ENCODE measurements around the gene PPP1R12A.
"Not testable (repeated sequence)": the region's sequence is repeated elsewhere in the genome, so short reads cannot be mapped to it uniquely, and the experiment has no call there.

The PPP1R12A gene

DNA sequence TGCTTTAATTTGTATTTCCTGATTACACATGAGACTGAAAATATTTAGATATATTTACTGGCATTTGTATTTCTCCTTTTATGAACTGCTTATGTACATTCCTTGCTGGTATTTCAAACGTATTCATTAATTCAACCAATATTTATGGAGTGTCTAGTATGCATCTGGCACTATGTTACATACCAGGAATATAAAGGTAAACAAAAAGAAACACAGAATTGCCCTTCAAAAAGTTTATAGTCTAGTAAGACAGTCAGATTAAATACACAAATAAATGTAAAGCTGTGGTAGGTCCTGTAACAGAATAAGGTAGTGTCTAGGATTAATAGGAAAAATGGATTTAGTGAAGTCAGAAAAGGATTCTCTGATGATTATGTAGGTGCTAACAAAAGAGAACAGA, 87.5 kb downstream of the PPP1R12A start:
- in situ Hi-C loops (cut with MboI; ENCODE audit: low sequenced_read_pairs): no loop called here

DNA sequence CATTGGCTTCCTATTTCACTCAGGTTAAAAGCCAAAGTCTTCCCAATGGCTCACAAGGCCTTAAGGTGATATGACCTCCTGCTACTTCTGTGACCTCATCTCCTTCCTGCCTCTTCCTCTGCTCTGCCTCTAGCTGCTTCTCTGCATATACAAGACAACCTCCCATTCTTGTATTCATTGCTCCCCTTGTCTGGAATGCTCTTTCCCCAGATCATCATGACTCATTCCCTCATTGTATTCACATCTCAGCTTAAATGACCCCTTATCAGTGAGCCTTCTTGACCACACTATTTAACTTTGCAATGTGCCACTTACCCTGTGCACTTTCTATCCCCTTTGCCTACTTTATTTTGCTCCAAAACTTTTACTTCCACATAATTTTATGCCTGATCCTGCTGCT, 90.2 kb downstream of the PPP1R12A start:
- in situ Hi-C loops (cut with MboI; ENCODE audit: low sequenced_read_pairs): no loop called here

DNA sequence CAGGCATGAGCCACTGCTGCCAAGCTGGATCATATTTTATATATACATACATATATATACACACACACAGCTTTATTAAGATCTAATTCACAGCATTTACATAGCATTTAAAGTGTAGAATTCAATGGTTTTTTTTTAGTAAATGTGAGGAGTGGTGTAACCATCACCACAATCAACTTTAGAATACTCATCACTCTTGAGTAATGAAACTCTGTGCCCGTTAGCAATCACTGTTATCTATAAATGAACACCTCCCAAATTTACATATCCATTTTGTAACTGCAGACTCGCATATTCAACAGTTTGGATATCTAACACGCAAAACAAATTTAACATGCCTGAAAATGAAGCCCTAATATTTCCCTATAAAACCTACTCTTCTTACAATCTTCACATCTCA, 90.9 kb downstream of the PPP1R12A start:
- in situ Hi-C loops (cut with MboI; ENCODE audit: low sequenced_read_pairs): no loop called here

DNA sequence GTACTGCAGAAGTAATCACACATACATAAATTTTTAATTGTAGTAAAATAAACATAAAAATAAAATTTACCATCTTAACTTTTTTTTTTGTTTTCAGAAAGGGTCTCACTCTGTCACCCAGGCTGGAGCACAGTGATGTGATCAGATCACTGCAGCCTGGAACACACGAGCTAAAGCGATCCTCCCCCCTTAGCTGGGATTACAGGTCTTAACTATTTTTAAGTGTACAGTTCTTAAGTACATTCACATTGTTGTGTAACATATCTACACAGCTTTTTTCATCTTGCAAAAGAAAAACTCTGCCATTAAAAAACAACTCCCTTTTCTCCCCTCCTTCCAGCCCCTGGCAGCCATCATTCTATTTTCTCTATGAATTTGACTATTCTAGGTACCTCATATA, 92.3 kb downstream of the PPP1R12A start:
- in situ Hi-C loops (cut with MboI; ENCODE audit: low sequenced_read_pairs): no loop called here

DNA sequence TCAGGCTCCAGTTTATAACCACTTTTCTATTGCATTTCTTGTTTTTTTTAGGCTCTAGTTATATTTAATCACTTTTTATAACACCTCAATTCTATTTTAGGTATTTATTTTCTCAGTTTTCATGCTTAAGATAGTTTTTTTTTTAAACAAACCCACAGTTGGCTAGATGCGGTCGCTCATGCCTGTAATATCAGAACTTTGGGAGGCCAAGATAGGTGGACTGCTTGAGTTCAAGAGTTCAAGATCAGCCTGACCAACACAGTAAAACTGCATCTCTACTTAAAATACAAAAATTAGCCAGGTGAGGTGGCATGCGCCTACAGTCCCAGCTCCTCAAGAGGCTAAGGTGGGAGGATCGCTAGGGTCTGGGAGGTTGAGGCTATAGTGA, 93.0 kb downstream of the PPP1R12A start:
- in situ Hi-C loops (cut with MboI; ENCODE audit: low sequenced_read_pairs): no loop called here

DNA sequence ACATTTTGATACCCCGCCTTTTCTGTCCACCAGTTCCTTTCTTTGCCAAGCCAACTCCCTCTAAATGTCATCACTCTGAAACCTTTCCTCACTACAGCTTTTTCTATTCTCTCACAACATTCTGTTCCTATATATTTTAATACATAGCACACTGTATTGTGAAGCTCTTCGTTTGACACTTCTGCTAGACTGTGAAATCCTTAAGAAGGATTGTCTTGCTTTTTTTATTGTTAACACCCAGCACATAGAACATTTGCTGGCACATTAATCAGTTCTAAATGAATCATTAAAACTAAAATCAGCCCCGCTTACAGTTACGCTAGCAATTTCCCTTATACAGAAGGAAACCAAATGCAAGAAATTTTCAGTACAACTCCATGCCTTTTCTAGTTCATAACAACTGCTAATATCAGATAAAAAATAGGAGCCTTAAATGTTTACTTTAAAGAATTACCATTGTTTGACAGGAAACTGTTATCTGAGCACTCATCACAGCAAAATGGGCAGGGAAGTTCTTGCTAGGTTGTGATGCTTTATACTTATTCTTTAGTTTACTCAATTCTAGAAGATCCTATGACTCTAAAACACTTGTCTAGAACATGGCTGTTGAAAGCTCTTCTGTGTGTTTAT, 93.5 kb downstream of the PPP1R12A start:
- in situ Hi-C loops (cut with MboI; ENCODE audit: low sequenced_read_pairs): no loop called here

DNA sequence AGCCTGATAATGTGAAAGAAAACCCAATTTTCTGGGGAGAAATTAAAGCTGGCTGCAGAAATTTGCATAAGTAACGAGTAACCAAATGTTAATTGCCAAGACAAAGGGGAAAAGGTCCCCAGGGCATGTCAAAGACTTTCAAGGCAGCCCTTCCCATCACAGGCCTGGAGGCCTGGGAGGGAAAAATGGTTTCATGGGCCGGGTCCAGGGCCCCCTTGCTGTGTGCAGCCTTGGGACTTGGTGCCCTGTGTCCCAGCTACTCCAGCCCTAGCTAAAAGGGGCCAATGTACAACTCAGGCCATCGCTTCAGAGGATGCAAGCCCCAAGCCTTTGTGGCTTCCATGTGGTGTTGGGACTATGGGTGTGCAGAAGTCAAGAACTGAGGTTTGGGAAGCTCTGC, 96.5 kb downstream of the PPP1R12A start:
- in situ Hi-C loops (cut with MboI; ENCODE audit: low sequenced_read_pairs): no loop called here

DNA sequence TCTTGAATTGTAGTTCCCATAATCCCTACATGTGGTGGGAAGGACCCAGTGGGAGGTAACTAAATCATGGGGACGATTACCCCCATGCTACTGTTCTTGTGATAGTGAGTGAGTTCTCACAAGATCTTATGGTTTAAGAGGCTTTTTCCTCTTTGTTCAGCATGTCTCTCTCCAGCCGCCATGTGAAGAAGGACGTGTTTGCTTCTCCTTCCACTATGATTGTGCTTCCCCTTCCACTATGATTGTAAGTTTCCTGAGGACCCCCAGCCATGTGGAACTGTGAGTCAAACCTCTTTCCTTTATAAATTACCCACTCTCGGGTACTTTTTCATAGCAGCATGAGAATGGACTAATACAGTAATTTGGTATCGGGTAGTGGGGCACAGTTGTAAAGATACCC, 97.3 kb downstream of the PPP1R12A start:
- in situ Hi-C loops (cut with MboI; ENCODE audit: low sequenced_read_pairs): no loop called here

DNA sequence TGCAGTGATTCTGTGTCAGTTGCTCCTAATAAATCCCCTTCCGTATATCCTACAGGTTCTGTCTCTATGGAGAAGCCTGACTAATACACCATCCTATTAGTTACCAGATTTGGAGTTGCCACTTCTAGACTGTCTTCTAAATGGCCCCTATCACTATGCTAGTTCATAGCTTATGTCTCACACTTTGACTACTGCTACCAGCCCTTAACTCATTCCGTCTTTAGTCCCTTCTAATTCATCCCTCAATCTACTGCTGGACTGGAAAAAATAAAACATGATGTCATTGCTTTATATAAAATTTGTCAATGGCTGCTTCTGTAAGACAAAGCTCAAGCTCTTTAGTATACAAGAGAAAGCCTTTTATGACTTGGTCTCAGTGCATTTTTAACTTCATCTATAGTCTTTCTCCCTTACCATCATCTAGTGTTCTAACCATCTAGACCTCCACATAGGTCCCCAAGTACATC, 99.5 kb downstream of the PPP1R12A start:
- in situ Hi-C loops (cut with MboI; ENCODE audit: low sequenced_read_pairs): no loop called here

DNA sequence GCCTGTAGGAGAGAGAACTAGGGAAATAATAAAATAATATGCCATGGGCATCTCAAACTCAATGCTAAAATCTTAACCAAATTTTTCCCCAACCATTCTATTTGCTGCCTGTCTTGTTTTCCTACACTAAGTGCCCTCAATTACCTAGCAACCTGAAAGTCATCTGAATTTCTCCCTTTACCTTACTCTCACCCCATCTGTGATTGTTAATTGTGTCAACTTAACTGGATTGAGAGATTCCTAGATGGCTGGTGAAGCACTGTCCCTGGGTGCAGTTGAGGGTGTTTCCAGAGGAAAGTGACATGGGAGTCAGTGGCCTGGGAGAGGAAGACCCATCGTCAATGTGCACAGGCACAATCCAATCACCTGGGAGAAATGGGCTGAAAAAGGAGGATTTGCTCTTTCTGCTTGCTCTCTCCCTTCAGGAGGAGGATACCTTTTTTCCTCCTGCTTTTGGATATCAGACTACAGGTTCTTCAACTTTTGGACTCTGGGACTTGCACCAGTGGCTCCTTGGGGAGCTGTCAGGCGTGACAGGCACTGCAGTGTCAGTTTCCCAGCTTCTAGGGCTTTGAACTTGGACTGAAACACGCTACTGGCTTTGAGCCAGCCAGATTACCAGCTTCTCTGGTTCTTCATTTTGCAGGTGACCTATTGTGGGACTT, 100.1 kb downstream of the PPP1R12A start:
- in situ Hi-C loops (cut with MboI; ENCODE audit: low sequenced_read_pairs): no loop called here

DNA sequence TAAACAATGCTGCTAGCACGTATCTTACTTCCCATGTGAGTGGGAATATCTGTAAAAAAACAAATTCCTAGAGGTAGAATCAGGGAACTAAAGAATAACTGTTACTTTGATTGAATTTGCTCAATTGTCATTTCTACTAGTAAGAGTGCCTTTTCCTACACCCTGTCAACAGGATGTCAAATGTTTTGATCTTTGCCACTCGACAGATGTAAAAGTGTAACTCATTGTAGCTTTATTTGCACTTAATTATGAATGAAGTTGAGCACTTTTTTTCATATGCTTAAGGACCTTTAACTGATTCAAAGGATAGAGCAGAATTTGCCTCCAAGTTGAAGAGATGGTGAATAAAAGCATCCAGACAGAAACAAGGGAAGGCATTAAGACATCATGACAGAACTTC, 104.5 kb downstream of the PPP1R12A start:
- in situ Hi-C loops (cut with MboI; ENCODE audit: low sequenced_read_pairs): no loop called here

DNA sequence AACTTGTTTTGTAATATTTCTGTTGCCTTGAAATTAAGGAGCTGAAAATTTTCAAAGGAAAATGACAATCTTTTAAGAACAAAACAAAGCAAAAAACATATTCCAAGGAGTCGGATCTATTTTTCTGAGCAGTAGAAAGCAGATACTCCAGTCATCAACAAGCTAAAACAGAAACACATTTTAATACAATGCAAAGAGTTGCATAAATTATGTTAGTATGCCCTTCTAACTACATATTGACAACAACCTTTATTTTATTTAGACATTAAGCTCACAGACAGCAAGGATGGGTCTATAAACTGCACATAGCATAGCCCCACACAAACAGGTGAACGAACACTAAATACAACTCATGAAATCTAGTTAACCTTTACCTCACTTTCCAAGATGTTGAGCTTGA, 106.0 kb downstream of the PPP1R12A start:
- in situ Hi-C loops (cut with MboI; ENCODE audit: low sequenced_read_pairs): no loop called here

DNA sequence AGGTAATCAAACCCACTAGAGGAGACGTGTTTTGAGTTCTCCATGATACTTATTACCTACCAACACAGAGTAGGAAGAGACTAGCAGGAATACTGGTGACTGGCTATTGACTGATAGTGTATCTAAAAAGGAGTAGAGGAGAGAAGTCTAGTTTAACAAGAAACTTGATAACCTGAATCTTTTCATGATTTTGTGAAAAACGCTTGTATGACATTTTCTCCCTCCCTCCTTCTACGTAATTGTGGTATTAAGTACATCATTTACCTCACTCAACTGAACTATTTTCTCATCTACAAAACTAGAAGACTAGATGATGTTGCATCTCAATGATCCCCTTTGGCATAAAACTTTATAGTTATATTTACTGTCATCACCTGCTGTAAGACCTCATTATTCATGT, 107.4 kb downstream of the PPP1R12A start:
- in situ Hi-C loops (cut with MboI; ENCODE audit: low sequenced_read_pairs): no loop called here

DNA sequence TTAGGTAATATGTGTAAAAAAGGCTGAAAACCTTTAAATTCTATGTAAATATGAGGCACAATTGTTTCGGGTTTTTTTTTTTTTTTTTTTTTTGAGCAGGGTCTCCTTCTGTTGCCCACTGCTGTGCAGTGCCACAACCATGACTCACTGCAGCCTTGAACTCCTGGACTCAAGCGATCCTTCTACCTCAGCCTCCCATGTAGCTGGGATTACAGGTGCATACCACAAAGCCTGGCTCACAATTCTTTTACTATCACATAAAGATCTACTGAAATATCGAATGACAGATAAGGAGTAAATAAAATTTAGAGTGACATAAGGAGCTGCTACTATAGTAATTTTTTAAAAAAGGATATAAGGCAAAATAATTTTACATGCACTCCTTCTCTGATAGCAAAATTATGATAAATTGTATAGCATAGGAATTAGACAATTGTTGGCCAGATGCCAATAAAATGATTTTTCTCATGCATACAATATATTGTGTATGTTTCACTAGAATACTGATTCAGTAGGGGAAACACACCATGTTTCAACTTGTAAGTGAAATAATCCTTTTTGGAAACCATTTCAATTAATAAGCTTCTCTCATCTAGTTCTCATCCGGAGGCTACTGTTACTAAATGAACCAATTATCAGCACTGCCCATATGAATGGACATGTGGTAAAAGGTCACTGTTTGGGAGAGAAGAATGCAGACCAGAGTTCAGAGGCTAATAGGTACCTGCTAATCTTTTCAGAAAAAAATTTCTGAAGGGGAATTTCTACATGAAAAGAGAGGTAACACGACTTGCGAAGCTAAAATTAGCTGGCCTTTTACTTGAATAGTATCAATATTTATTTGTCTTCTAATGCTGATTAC, 108.4 kb downstream of the PPP1R12A start:
- in situ Hi-C loops (cut with MboI; ENCODE audit: low sequenced_read_pairs): no loop called here

DNA sequence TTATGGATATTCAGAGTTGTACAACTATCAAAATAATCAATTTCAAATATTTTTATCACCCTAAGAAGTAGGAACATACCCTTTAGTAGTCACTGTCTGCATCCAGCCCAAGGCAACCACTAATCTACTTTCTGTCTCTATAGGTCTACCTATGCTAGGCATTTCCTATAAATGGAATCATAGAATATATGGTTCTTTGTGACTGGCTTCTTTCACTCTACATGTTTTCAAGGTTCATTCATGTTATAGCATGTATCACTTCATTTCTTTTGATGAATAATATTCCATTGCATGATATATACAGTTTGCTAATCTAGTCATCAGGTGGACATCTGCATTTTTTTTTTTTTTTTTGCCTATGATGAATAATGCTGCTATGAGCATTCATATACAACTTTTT, 112.4 kb downstream of the PPP1R12A start:
- in situ Hi-C loops (cut with MboI; ENCODE audit: low sequenced_read_pairs): no loop called here

DNA sequence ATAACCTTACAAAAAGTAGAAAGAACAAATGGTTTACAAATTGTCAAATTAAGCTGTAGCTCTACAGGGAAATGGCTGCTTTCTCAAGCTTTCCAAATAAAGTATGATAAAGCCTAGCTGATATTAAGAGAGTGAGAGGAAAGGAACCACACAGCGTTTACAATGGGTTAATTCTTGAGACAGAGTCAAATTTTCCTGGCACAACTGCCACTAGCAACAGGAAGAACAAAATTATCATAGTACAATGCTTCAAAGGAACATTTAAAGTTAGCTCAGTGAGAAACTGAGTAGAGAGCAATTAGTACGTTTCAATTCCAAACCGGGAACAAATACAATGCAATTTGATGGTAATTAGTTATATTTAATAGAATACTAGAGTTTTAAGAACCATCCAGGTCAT, 116.0 kb downstream of the PPP1R12A start:
- in situ Hi-C loops (cut with MboI; ENCODE audit: low sequenced_read_pairs): no loop called here

DNA sequence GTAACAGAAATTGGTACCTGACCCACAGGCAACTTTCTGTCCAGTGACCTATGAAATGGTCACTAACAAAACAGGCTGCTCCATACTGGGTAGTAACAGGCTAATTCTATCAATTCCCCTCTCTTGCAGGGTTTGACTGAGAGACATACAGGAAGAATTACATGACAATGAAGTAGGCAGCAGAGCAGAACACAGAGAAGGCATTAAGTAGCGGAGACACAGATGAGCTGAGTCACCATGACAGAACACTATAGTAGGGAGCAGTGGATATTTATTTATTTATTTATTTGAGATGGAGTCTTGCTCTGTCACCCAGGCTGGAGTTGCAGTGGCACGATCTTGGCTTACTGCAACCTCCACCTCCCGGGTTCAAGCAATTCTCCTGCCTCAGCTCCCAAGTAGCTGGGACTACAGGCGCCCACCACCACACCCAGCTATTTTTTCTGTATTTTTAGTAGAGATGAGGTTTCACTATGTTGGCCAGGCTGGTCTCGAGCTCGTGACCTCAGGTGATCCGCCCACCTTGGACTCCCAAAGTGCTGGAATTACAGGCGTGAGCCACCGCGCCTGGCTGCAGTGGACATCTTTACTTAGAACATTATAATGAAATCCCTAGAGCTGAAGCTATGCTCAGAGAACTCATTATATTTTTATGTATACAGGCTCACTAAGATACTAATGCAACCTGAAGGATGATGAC, 150.4 kb downstream of the PPP1R12A start:
- in situ Hi-C loops (cut with MboI; ENCODE audit: low sequenced_read_pairs): not testable (repeated sequence)

DNA sequence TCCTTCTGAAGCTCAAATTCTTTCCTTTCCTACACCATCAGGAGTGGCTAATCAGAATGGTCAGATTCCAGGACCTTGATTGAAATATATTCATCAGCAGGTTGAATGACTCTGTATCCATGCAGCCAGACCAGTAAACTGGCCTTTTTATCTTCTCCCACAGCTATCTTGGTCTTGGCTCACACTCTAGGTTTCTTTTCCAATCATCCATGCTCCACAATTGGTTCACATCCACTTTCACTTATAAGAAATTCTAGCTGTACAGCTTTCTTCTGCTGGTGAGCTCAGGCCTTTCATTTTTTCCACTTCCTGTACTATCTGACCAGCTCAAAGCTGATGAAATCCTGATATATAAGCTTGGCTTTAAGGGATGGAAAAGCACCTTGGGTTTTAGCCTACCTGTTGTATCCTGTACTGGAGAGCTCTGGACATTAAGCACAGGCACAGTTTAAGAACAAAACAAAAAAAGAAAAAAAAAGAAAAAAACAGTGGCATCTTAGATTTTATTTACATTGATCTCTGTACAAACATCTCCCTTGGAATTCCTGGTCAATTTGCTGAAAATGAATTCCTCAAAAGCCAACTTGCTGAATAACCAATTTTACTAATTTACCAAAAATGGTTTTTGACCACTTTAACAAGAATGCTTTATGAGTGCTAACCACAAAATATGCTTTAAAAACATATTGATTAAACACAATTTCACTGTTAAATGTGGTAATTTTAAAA, 152.6 kb downstream of the PPP1R12A start:
- in situ Hi-C loops (cut with MboI; ENCODE audit: low sequenced_read_pairs): no loop called here

DNA sequence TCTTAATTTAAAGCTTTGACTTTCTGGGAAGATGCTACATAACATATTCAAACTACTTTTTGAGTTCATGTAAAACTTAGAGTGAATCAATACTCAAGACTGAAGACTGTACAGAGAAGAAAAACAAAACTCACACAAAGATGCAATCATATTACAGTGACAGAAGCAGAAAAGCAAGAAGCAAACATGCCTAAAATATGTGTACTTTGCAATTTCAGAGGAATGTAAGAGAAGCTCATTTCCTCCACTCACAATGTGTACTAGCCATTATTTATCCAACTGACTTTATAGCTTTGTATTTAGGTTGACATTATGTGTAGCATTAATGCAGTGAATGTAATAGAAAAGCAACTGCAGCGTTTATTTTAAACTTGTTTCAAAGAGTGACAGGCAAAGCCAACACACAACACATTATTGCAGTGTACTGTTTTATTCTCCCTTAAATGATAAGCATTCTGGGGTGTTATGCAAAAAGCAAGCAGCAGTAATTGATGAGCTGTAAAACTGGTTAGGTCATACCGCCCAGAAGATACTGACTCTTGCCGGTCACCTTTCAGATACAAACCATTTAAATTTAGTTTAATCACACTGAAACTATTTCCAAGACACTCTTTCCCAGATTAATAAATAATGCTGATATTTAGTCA, 156.0 kb downstream of the PPP1R12A start:
- in situ Hi-C loops (cut with MboI; ENCODE audit: low sequenced_read_pairs): no loop called here

DNA sequence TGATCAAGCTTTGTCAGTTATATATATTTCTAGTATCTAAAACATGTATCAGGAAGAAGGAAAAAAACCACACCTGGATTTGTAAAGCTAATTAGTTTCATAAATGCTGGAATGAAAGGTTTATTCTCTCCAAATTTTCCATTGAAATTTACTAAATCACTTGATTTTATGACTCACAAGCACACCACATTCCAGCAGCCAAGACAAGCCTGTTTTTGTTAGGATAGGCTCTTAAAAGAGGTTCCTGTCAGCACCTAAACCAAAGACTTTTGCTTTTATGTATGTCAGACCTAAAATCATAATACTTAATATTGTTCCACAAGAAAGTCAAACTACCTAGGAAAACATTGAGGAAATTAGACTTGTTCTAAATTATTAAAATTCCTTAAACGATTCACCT, 158.8 kb downstream of the PPP1R12A start:
- in situ Hi-C loops (cut with MboI; ENCODE audit: low sequenced_read_pairs): no loop called here

All from hTERT RPE-1 (cell line).